ENCODE measurements around the gene CD300LB. TPM values are rescaled to one million over a fixed set of nuclear protein-coding genes. Genes with fewer than 3 reads are reported as not detected.
"Not testable (repeated sequence)": the region's sequence is repeated elsewhere in the genome, so short reads cannot be mapped to it uniquely, and the experiment has no call there.

The CD300LB gene
- total RNA-seq, 1 donor from 2014 or later, result not detected

DNA sequence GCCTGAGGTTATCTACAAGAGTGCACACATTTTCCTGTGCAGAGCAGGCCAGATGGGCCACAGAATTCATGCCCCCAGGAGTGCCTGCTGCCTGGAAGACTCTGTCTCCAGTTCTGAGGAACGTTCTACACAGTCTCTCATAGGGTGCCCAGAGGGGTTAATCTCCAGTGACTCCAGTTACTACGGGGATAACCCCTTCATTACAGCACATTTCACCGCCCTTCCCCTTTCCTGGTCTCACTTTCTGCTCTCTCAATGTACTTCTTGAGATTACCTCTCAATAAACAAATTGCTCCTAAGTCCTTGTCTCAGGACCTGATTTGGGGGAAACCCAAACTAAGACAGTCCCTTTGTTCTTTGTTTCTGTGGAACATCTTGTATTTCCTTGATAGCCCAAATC is 30.3 kb upstream of the CD300LB start:
- DNase-seq (ENCODE audit: low read depth), result no peak
- TF ChIP-seq, protein P1, sequence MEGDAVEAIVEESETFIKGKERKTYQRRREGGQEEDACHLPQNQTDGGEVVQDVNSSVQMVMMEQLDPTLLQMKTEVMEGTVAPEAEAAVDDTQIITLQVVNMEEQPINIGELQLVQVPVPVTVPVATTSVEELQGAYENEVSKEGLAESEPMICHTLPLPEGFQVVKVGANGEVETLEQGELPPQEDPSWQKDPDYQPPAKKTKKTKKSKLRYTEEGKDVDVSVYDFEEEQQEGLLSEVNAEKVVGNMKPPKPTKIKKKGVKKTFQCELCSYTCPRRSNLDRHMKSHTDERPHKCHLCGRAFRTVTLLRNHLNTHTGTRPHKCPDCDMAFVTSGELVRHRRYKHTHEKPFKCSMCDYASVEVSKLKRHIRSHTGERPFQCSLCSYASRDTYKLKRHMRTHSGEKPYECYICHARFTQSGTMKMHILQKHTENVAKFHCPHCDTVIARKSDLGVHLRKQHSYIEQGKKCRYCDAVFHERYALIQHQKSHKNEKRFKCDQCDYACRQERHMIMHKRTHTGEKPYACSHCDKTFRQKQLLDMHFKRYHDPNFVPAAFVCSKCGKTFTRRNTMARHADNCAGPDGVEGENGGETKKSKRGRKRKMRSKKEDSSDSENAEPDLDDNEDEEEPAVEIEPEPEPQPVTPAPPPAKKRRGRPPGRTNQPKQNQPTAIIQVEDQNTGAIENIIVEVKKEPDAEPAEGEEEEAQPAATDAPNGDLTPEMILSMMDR (conservative IDR thresholded peaks at IDR 0.05; ENCODE audit: low read depth, low read length), result no peak
- H3K4me3 ChIP-seq (ENCODE audit: low read depth, low read length), result no peak overlapping the region

DNA sequence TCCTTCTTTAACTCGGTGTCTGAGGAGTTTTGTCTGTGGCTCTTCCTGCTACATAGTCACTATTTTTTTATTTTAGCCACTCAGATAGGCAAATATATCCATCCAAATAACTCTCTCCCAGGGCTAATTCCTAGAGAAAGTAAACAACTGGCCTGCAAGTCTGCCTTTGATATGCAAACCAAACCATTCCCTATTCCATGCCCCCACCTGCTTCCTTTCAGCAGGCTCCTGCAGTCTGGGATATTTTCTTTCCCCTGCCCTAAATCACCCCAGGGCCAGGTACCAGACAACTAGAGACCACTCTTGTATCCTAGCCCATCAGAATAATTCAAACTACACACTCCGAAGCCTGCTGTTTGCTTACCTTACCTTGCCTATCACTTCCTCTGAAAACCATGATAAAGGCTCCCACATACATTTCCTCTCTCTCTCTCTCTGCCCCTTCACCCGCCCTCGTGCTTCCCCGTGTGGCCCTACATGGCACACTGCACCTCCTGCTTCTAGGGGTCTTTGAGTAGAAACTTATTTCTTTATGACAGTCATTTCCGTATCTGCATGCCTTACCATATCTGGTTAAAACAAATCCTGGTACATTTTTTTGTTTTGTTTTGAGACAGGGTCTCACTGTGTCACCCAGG is 27.7 kb upstream of the CD300LB start:
- no peak for DNase-seq (ENCODE audit: low read depth)
- H3K4me3 ChIP-seq (ENCODE audit: low read depth, low read length), result no peak overlapping the region
- TF ChIP-seq, protein P1 (conservative IDR thresholded peaks at IDR 0.05; ENCODE audit: low read depth, low read length), result no peak

DNA sequence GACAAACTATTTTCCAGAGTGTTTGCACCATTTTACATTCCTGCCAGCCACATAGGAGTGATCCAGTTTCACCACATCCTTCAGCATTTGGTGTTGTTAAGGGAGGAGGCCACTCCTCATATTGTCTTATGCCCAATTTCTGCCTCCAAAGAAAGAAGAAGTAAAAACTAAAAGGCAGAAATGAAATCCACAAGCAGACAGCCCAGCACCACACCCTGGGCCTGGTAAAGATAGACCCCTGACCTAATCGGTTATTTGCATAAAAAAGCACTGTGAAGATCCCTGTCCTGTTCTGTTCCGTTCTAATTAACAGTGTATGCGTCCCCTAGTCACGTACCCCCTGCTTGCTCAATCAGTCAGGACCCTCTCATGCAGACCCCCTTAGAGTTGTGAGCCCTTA is 27.1 kb upstream of the CD300LB start:
- H3K4me3 ChIP-seq (ENCODE audit: low read depth, low read length); DNase-seq (ENCODE audit: low read depth): not testable (repeated sequence)

DNA sequence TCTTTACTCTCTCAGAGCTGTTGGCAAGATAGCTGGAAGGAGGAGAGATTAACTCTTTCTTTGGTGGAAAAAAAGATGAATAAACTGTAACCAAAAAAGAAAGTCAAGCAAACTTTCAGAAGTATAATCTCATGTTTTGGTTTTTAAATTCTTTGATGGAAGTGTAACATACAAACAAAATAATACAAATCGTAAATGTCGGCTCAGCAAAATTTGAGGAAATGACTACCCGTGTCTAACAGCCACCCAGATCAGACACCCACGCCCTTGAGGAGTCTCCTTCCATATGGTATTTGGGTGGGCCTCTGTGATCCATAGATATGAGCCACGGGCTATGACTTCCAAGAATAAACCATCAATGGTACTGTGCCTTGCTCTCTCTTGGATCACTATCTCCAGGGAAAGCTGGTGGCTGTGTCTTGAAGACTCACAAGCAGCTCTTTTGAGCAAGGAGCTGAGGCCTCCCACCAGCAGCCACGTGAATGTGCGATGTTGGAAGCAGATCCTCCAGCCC is 24.2 kb upstream of the CD300LB start:
- TF ChIP-seq, protein P1 (conservative IDR thresholded peaks at IDR 0.05; ENCODE audit: low read depth, low read length), result no peak
- DNase-seq (ENCODE audit: low read depth), result no peak

DNA sequence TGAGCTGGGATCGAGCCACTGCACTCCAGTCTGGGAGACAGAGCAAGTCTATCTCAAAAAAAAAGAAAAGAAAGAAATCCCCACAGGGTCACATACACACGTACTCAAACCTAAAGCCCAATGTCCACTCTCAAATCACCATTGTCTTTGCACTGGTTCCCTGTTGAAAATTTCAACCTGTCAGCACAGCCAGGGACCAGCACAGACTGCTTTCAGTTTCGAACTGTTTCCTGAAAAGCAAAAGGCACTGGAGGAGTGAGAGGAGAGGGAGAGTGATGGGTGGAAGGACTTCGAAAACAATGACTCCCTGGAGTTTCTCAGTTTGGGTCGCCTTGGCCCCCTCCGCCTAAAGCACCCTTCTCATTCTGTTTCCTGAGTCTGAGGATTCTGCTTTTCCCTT is 23.6 kb upstream of the CD300LB start:
- DNase-seq (ENCODE audit: low read depth), result no peak
- no peak overlapping the region for H3K4me3 ChIP-seq (ENCODE audit: low read depth, low read length)
- TF ChIP-seq, protein P1 (conservative IDR thresholded peaks at IDR 0.05; ENCODE audit: low read depth, low read length), result no peak

More for the DNA sequence above, 24.2 kb upstream of the CD300LB start:
- H3K4me3 ChIP-seq (ENCODE audit: low read depth, low read length), result no peak overlapping the region

DNA sequence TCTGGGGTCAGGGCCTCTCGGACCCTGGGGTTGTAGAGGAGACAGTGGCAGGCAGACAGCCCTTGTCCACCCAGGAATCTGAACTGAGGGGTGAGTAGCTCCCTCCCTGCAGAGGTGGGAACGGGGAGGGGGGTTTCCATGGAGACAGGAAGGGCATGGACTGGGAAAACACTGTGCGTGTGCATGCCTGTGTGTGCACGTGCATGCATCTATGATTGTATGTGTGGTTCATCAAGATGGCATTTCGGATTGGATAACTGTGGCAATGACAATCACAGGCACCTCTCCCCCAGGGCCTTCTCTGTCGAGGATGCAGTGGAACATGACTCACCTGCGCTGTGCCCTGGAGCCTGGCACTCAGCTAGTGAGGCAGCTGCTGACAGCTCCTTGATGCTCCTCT is 20.8 kb upstream of the CD300LB start:
- TF ChIP-seq, protein P1 (conservative IDR thresholded peaks at IDR 0.05; ENCODE audit: low read depth, low read length), result no peak
- DNase-seq (ENCODE audit: low read depth), result no peak

DNA sequence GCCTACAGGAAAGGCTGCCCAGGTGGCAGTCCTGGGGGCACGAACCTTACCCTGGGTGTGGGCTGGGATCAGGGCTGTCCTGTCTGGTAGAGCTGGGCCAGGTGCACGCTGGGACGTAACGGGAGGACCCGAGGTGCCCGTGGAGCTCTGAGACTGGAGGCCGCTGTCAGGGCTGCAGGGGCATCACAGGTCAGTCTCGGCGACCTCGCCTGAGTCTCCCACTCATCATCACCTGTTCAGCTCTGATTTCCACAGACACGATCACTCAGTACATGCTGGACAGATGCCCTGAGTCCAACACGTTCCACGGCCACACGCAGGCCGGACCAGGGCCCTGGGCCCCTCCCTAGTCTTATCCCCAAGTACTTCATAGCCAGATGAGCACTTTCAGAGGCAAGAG is 19.3 kb upstream of the CD300LB start:
- DNase-seq (ENCODE audit: low read depth), result no peak
- TF ChIP-seq, protein P1 (conservative IDR thresholded peaks at IDR 0.05; ENCODE audit: low read depth, low read length), result no peak
- H3K4me3 ChIP-seq (ENCODE audit: low read depth, low read length), result no peak overlapping the region

More for the DNA sequence above, 20.8 kb upstream of the CD300LB start:
- no peak overlapping the region for H3K4me3 ChIP-seq (ENCODE audit: low read depth, low read length)

Measured in epithelial cell of proximal tubule (primary cell).